HUES6 (cell line): ENCODE results near the gene FABP7.
"Not testable (repeated sequence)": the region's sequence is repeated elsewhere in the genome, so short reads cannot be mapped to it uniquely, and the experiment has no call there.

Experiments
- H3K27ac ChIP-seq: 2 replicates; pipeline ENCODE4 v1.7.0; 2013; ENCODE audit warnings: low read depth, mild to moderate bottlenecking, low read length, inconsistent platforms
- H3K27me3 ChIP-seq: 2 replicates; pipeline ENCODE4 v1.6.1; 2013; ENCODE audit warnings: low read length; ENCODE audit not compliant: control insufficient read depth, insufficient read depth
- H3K36me3 ChIP-seq: 2 replicates; pipeline ENCODE4 v1.6.1; 2013; ENCODE audit warnings: low read length; ENCODE audit not compliant: control insufficient read depth, insufficient read depth
- H3K4me1 ChIP-seq: 2 replicates; pipeline ENCODE4 v1.6.1; 2013; ENCODE audit warnings: low read length; ENCODE audit not compliant: control insufficient read depth, insufficient read depth
- H3K4me3 ChIP-seq: 2 replicates; pipeline ENCODE4 v1.5.1; 2013; ENCODE audit warnings: low read depth, low read length
- H3K9ac ChIP-seq: one replicate; pipeline ENCODE4 v1.6.1; 2013; ENCODE audit warnings: mild to moderate bottlenecking, low read length
- H3K9me3 ChIP-seq: 2 replicates; pipeline ENCODE4 v1.6.1; 2013; ENCODE audit warnings: low read depth, low read length; ENCODE audit not compliant: control insufficient read depth, insufficient read depth

The FABP7 gene

DNA sequence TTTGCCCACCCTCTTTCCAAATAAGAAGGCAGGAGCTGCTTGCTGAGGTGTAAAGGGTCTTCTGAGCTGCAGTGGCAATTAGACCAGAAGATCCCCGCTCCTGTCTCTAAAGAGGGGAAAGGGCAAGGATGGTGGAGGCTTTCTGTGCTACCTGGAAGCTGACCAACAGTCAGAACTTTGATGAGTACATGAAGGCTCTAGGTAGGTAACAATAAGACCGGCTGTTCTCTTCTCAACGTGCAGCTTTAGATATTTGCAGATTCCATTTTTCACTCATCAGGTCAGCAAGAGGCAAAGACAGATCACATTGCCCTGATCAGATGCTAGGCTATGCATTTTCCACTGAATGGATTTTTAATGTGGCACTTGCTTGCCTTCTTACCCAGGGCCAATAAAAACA lies at the start of gene FABP7:
FABP7 (plus strand) TSS at position 50 of the 400 bp plus-strand sequence; CDS start at position 129, 79 bp downstream.
- no peaks in the 10 kb centered on the region for H3K36me3 ChIP-seq
- H3K4me3 ChIP-seq: peak within 1 kb of the TSS; percentile 41

DNA sequence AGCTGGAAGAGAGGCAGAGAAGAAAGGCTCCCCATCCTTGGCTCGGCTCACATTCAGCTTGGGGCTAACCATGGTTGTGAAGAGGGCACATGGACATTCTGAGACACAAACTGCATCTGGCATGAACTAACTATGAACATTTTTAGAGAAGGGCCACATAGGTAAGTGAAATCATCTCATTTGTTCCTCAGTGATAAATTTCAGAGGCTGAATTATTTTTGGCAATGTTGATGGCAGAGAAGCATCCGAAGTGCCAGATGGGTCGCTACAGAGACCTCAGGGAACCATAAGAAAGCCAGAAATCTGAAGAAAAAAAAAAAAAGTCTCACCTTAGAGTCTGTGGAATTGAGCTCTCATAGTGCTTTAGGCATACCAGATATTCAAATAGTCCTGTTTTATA lies 49.2 kb upstream of the FABP7 start:
- H3K27ac ChIP-seq: no peak overlapping the region
- H3K4me1 ChIP-seq: peaks cover 14% of the 10 kb centered on the region
- H3K36me3 ChIP-seq: no peaks in the 10 kb centered on the region
- H3K4me3 ChIP-seq: no peak overlapping the region
- H3K9me3 ChIP-seq: no peaks in the 10 kb centered on the region
- no peak overlapping the region for H3K9ac ChIP-seq
- no peaks in the 10 kb centered on the region for H3K27me3 ChIP-seq

More for the DNA sequence above, at the start of gene FABP7:
- Histone ChIP-seq H3K27ac (no peak within 1 kb of the TSS), H3K27me3 (peaks cover 3% of the 10 kb centered on the region; the same call in 1 of the 2 replicates), H3K9ac (no peak within 1 kb of the TSS), H3K9me3 (no peaks in the 10 kb centered on the region), H3K4me1 (peaks cover 21% of the 10 kb centered on the region)

GRCh38 chr6:122730775-122731386 lies 48.6 kb upstream of the FABP7 start:
- Histone ChIP-seq H3K27ac (no peak overlapping the region), H3K36me3 (no peaks in the 10 kb centered on the region), H3K4me1 (peaks cover 20% of the 10 kb centered on the region), H3K9me3 (no peaks in the 10 kb centered on the region), H3K9ac (no peak overlapping the region), H3K27me3 (no peaks in the 10 kb centered on the region), H3K4me3 (no peak overlapping the region)

GRCh38 chr6:122733259-122733658 lies 46.3 kb upstream of the FABP7 start:
- H3K4me3 ChIP-seq: no peak overlapping the region
- no peaks in the 10 kb centered on the region for H3K27me3 ChIP-seq
- H3K4me1 ChIP-seq: peaks cover 16% of the 10 kb centered on the region
- H3K27ac ChIP-seq: no peak overlapping the region
- H3K36me3 ChIP-seq: no peaks in the 10 kb centered on the region
- no peak overlapping the region for H3K9ac ChIP-seq
- 0 out of 2 replicates have a peak, but pooled peaks cover 2% of the 10 kb centered on the region for H3K9me3 ChIP-seq

DNA sequence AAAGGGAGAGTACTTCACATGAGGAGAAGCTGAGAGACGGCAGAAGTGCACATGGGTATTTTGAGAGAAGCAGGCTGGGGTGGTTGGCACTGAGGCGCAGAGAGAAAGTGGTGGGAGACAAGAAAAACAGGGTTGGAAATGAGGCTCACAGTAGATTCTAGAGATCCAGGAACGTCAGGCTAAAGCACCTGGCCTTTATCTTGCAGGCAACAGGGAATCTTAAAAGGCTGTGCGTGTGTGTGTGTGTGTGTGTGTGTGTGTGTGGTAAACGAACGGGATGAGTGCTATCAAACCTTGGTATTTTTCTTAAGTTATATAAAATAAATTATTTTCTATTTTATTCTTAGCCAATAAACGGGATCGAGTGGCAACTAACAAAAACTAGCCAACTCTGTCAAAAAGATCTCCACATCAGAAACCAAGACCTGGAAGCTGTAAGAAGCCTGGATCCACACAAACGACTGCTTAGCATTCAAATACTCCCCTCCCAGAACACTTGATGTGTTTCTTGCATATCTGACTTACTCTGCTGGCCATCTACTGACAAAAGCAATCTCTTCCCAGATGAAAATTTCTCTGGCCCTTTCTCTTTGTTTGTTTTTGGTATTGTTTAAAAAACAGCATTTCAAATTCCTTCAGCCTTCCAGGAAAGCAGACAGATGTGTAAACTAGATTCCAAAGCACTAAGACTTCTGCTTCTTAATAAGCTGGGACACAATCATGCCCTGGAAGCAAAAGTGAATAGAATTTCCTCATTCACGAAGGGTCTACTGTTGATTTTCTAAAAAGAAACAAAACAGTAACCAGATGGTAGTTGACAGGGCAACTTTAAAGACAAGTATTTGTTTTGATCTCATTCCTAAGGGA lies 44.8 kb upstream of the FABP7 start:
- Histone ChIP-seq H3K36me3 (no peaks in the 10 kb centered on the region), H3K27me3 (no peaks in the 10 kb centered on the region), H3K4me3 (no peak overlapping the region), H3K27ac (no peak overlapping the region), H3K9ac (no peak overlapping the region), H3K4me1 (peaks cover 16% of the 10 kb centered on the region), H3K9me3 (0 out of 2 replicates have a peak, but pooled peaks cover 2% of the 10 kb centered on the region)

DNA sequence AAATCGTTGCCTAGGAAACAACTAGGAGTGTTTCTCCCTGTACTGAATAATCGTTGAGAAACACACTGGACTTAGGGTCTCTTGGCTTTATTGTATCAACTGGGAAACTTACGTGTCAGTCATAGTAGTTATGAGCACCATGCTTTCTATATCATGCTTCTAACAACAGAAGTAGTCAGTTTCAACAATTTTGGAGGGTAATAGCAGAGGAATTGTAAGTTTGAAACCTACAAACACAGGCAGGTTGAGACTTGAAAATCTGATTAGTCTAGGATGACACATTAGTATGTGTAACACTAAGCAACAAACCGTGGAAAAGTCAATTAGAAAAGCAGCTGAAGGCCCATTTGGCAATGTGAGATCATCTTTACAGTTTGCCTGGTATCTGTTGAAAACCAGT lies 43.9 kb upstream of the FABP7 start:
- no peaks in the 10 kb centered on the region for H3K36me3 ChIP-seq
- H3K4me1 ChIP-seq: peaks cover 16% of the 10 kb centered on the region
- H3K27ac ChIP-seq: no peak overlapping the region
- H3K9me3 ChIP-seq: 0 out of 2 replicates have a peak, but pooled peaks cover 2% of the 10 kb centered on the region
- H3K4me3 ChIP-seq: no peak overlapping the region
- no peak overlapping the region for H3K9ac ChIP-seq
- H3K27me3 ChIP-seq: no peaks in the 10 kb centered on the region

- Histone ChIP-seq H3K36me3 (no peaks in the 10 kb centered on the region), H3K4me3 (no peak overlapping the region), H3K27me3 (no peaks in the 10 kb centered on the region), H3K9me3 (0 out of 2 replicates have a peak, but pooled peaks cover 3% of the 10 kb centered on the region), H3K9ac (no peak overlapping the region), H3K4me1 (peaks cover 16% of the 10 kb centered on the region), H3K27ac (no peak overlapping the region)
These were observed 43.4 kb upstream of the FABP7 start for GRCh38 chr6:122736163-122736562.

DNA sequence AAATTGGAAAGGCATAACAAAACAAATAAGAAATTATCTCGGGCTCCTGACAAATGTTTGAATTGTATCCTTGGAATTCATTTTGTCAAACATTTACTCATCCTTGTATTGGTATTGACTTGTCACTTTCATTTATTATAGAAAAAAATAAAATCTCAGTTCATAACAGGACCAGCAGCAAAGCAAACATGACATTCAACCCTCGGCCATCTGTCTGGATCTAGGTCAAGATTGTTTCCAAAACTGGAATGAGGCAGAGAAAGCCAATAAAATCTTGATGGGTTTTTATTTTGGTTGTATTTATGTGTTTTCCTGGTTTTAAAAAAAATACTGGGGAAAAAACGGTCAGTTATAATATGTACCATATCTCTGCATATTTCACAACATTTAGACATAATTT lies 42.9 kb upstream of the FABP7 start:
- Histone ChIP-seq H3K9ac (no peak overlapping the region), H3K4me3 (no peak overlapping the region), H3K4me1 (peaks cover 16% of the 10 kb centered on the region), H3K36me3 (no peaks in the 10 kb centered on the region), H3K9me3 (peaks cover 7% of the 10 kb centered on the region; the same call in 1 of the 2 replicates), H3K27me3 (no peaks in the 10 kb centered on the region), H3K27ac (no peak overlapping the region)

DNA sequence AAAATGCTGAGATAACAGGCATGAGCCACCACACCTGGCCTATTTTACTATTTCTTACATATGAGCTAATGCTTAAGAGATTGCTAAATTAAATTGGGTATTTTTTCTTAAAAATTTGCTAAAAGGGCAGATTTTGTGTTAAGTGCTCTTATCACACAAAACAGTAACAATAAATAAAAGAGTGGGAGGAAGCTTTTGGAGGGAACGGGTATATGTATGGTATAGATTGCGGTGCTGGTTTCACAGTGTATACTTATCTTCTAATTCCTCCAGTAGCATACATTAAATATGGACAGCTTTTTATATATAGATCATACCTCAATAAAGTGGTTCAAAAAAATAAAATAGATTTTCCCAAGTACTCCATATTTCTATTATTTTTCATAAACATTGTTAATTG lies 39.4 kb upstream of the FABP7 start:
- Histone ChIP-seq H3K4me1 (peaks cover 13% of the 10 kb centered on the region), H3K4me3 (no peak overlapping the region), H3K9ac (no peak overlapping the region), H3K9me3 (peaks cover 8% of the 10 kb centered on the region; the same call in 1 of the 2 replicates), H3K27me3 (no peaks in the 10 kb centered on the region), H3K36me3 (no peaks in the 10 kb centered on the region), H3K27ac (no peak overlapping the region)

- peaks cover 4% of the 10 kb centered on the region for H3K4me1 ChIP-seq
- H3K27me3 ChIP-seq: no peaks in the 10 kb centered on the region
- no peak overlapping the region for H3K27ac ChIP-seq
- H3K9me3 ChIP-seq: peaks cover 8% of the 10 kb centered on the region; the same call in 1 of the 2 replicates
- H3K4me3 ChIP-seq: no peak overlapping the region
- H3K9ac ChIP-seq: no peak overlapping the region
- H3K36me3 ChIP-seq: no peaks in the 10 kb centered on the region
These were observed 38.6 kb upstream of the FABP7 start for GRCh38 chr6:122740936-122741335.

- not testable (repeated sequence) for H3K36me3 ChIP-seq, H3K4me3 ChIP-seq, H3K27ac ChIP-seq, H3K27me3 ChIP-seq, H3K4me1 ChIP-seq, H3K9me3 ChIP-seq, H3K9ac ChIP-seq
These were observed 35.3 kb upstream of the FABP7 start for GRCh38 chr6:122744247-122744646.
